Astrocyte (in vitro differentiated cells and primary cell): ENCODE results near the gene GATB.

Experiments used
- CTCF ChIP-seq: IDR thresholded peaks from 2 replicates; pipeline ENCODE4 v1.5.1; 2011; ENCODE audit warnings: low read depth, mild to moderate bottlenecking, inconsistent platforms, low read length, moderate library complexity; ENCODE audit not compliant: insufficient read depth
- EZH2 ChIP-seq: IDR thresholded peaks from 2 replicates; pipeline ENCODE4 v1.6.1; 2012; ENCODE audit warnings: mild to moderate bottlenecking, low read length, inconsistent platforms; ENCODE audit not compliant: insufficient read depth

DNA sequence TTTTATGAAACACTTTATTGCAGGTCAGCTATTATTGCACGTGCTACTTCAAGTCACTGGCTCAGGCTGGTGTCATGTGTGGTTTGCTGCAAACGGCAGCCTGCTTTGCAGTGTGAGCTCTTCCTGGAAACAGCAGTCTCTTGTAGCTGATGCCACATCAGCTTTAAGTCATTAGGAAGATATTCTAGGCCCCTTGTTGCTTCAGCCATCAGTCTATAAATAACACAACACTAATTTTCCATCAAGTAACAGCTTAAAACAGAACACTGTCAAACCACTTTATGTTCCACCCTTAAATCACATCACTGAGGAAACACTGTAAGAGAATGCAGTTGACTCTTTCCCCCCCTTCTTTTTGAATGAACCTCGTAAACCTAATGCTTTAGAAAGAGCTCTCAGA lies 93.8 kb downstream of the GATB start:
- TF ChIP-seq CTCF (no peak), EZH2 (no peak)
